A549 (cell line): ENCODE measurements around the gene SZT2.

Source experiments
- FOSL2 ChIP-seq, 2 experiments: fragments of 450-650 bp in 1 of 2; fragments of >200 bp in 1 of 2; sonication (Bioruptor Twin) in 1 of 2; formaldehyde crosslinking; IDR thresholded peaks; 2 replicates each; pipeline versions ENCODE4 v1.5.0 to v1.6.1; 2016 to 2020; ENCODE audit warnings: mild to moderate bottlenecking in 1 of 2, moderate library complexity in 1 of 2
- POLR2A ChIP-seq: IDR thresholded peaks from 2 replicates; pipeline ENCODE4 v1.6.1; 2012; ENCODE audit warnings: mild to moderate bottlenecking, low read length

DNA sequence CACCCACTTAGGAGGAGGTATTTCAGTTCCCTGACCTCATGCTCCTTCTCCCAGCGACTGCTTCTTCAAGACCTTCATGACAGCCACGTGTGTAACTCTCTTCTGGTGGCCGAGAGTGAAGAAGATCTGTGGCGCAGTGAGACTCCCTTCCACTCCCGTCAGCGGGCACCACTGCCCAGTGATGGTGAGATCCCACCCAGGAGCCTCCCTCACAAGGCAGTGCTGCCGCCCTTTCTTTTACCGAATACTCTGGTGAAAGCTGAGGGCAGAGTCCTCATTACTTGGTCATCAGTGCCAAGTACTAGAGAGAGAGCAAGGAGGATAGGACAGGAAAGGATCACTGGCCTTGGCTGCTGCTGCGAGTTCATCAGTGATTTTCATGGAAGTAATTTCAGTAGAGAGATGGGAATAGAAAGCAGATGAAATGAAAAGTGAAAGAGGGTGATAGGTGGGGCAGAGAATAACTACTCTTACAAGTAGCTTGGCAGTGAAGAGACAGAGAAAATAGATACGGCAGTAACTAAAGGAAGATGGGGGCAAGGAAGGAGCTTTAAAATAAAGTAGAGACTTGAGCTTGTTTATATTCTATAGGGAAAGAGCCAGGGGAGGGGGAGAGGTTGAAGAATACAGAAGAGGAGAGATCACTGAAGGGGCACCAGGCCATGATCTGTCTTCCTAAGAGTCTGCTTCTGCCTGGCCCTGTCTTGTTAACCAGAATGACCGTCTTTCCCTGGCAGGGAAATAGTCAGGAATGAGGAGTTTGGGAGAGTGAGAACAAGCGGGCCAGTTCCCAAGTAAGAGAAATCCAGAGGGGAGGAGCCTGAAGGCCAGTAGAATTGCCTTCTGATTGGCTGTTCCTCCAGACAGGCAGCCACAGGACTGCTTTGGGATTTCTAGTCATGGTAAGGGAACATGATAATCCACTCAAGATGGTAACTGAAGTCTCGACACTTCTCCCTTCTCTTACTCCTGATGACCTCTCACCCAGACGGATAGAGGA is 45.7 kb downstream of the SZT2 start:
- TF ChIP-seq FOSL2 (IDR thresholded peaks at IDR 0.05): no peak
- TF ChIP-seq FOSL2 (CRISPR knock-in tag; IDR thresholded peaks at IDR 0.05): no peak
- TF ChIP-seq POLR2A: no peak
